GM12801 (cell line): ENCODE results near the gene MAG.

ENCODE experiments used
- TF ChIP-seq, protein P1 (sequence below): IDR thresholded peaks from one replicate; pipeline ENCODE4 v1.5.1; 2011; ENCODE audit warnings: control low read depth; ENCODE audit not compliant: insufficient read length; ENCODE audit errors: extremely low read depth

The MAG gene

GRCh38 chr19:35313587-35313986, 21.6 kb downstream of the MAG start:
- TF ChIP-seq, protein P1, sequence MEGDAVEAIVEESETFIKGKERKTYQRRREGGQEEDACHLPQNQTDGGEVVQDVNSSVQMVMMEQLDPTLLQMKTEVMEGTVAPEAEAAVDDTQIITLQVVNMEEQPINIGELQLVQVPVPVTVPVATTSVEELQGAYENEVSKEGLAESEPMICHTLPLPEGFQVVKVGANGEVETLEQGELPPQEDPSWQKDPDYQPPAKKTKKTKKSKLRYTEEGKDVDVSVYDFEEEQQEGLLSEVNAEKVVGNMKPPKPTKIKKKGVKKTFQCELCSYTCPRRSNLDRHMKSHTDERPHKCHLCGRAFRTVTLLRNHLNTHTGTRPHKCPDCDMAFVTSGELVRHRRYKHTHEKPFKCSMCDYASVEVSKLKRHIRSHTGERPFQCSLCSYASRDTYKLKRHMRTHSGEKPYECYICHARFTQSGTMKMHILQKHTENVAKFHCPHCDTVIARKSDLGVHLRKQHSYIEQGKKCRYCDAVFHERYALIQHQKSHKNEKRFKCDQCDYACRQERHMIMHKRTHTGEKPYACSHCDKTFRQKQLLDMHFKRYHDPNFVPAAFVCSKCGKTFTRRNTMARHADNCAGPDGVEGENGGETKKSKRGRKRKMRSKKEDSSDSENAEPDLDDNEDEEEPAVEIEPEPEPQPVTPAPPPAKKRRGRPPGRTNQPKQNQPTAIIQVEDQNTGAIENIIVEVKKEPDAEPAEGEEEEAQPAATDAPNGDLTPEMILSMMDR: no peak

- TF ChIP-seq, protein P1: no peak
These were observed 22.1 kb downstream of the MAG start for GRCh38 chr19:35314031-35314430.

DNA sequence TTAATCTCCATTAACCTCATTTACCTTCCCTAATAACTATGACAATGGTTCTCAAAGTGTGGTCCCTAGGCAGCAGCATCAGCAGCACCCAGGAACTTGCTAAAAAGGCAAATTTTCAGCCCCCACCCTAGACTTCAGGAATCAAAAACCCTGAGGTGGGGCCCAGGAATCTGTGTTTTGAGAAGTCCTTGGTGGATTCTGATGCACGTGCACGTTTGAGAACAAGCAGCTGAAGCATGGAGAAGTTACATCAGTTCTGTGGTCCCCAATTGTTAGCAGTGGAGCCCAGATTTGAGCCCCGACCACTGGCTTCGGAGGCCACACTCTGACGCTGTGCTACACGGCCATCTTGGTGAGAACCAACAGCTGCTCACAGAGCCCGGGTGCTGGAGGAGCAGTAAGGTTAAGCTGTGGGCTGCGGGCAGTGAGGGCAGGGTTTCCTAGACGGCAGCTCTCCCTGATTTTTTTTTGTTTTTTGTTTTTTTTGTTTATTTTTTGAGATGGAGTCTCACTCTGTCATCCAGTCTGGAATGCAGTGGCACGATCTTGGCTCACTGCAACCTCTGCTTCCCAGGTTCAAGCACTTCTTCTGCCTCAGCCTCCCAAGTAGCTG, 23.0 kb downstream of the MAG start:
- TF ChIP-seq, protein P1: no peak

GRCh38 chr19:35315883-35316282, 23.9 kb downstream of the MAG start:
- TF ChIP-seq, protein P1: no peak

GRCh38 chr19:35316560-35316959, 24.6 kb downstream of the MAG start:
- TF ChIP-seq, protein P1: no peak

GRCh38 chr19:35317464-35318043, 25.6 kb downstream of the MAG start:
- TF ChIP-seq, protein P1: no peak

GRCh38 chr19:35318679-35319448, 26.9 kb downstream of the MAG start:
- TF ChIP-seq, protein P1: no peak
